SK-N-MC (cell line): ENCODE results near the gene DDX17.

ENCODE experiments used
- DNase-seq: peaks from one replicate; pipeline ENCODE4 v3.0.0-alpha.2; 2011; ENCODE audit warnings: low read depth, low spot score
- H3K27ac ChIP-seq: fragments of 200-600 bp; sonication (generic); 2 replicates; pipeline ENCODE4 v1.5.1; 2016; ENCODE audit warnings: mixed run types
- H3K36me3 ChIP-seq: fragments of 200-600 bp; sonication (generic); 2 replicates; pipeline ENCODE4 v1.6.1; 2017; ENCODE audit warnings: antibody characterized with exemption, low read length, mixed read lengths; ENCODE audit not compliant: insufficient read depth
- H3K4me3 ChIP-seq: fragments of 200-600 bp; sonication (generic); 2 replicates; pipeline ENCODE4 v1.5.1; 2016
- H3K9ac ChIP-seq: fragments of 200-600 bp; sonication (generic); 2 replicates; pipeline ENCODE4 v1.8.0; 2017; ENCODE audit warnings: mixed run types, mixed read lengths; ENCODE audit not compliant: insufficient read length
- H3K9me3 ChIP-seq: fragments of 200-600 bp; sonication (generic); 2 replicates; pipeline ENCODE4 v1.6.1; 2017; ENCODE audit warnings: low read depth, mild to moderate bottlenecking, antibody characterized with exemption, low read length, moderate library complexity, mixed read lengths
- EZH2 ChIP-seq: fragments of 200-600 bp; sonication (generic); IDR thresholded peaks from one replicate; pipeline ENCODE4 v1.6.1; 2017; ENCODE audit warnings: antibody characterized with exemption
- FOXP2 ChIP-seq: optimal IDR thresholded peaks from 2 replicates; pipeline ENCODE3; 2011; ENCODE audit warnings: mild to moderate bottlenecking, moderate library complexity; ENCODE audit not compliant: insufficient read depth; ENCODE audit errors: extremely low read length, control extremely low read depth
- POLR2AphosphoS5 ChIP-seq: IDR thresholded peaks from 2 replicates; pipeline ENCODE4 v1.6.1; 2012; ENCODE audit warnings: mild to moderate bottlenecking, low read depth, low read length, borderline replicate concordance

The DDX17 gene

DNA sequence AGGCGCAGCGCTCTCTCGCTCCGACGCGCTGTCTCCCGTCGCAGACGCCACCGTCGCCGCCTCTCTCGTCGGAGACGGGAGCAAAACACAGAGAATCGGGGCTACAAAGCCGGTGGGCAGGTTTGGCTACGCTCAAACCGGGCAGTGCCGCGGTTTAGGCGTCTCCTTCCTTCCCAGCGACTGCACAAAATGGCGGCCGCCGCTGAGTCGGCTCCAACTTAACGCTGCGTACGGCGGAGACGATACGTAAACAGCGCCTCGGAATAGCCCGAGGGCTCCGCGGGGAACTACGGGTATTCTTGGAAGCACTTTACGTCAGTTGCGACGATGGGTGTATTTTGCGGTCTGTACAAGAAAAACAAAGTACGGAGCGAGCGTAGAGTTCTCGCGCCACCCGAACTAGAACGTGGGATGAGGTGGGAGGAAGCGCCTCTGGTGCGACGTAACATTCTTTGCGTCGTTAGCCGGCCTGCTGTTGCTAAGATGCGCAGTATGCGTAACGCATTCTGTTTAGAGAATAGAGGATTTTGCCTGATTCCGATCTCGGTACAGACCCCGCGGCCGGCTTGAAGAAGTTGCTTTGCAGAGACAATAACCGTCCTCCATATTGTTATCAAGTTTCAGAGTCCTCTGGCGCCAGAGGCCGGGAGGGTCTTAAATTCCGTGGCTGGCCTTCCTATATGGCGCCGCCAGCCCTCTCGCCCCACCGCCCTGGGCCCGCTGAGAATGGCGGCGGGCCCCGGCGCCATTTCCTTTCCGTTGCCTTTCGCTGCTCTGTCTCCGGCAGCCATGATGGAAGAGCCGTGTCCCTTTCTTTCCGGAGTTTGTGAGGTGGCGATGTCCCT lies at the start of gene DDX17:
TSS of gene DDX17 (minus strand) at position 194 of the 845 bp plus-strand sequence.
- Histone ChIP-seq H3K4me3 (peak within 1 kb of the TSS; percentile 99), H3K9me3 (no peaks in the 10 kb centered on the region), H3K27ac (peak within 1 kb of the TSS; percentile 99), H3K9ac (peak within 1 kb of the TSS; percentile 100), H3K36me3 (peaks cover 42% of the 10 kb centered on the region)
- TF ChIP-seq POLR2AphosphoS5 (peak; percentile 89), EZH2 (no peak), FOXP2 (peak; percentile 66)
- peak; percentile 98 for DNase-seq

DNA sequence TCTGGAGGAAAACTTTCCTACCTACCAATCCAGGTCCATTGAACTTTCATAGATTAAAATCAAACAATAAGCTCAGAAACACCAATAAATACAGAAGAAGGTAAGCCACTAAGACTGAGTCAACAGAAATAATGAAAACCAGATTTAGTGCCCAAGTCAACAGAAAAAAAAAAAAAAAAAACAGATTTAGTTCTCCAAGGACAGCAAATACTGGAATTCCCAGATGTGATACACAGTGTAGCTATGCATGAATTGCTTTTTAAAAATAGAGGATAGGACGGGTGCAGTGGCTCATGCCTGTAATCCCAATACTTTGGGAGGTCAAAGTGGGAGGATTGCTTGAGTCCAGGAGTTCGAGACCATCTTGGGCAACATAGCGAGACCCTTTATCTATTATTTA lies 48.2 kb upstream of the DDX17 start:
- H3K36me3 ChIP-seq: no peaks in the 10 kb centered on the region
- no peak overlapping the region for H3K4me3 ChIP-seq
- no peak overlapping the region for H3K27ac ChIP-seq
- no peak for TF ChIP-seq EZH2
- no peak for TF ChIP-seq FOXP2
- no peak for TF ChIP-seq POLR2AphosphoS5
- H3K9me3 ChIP-seq: no peaks in the 10 kb centered on the region
- no peak overlapping the region for H3K9ac ChIP-seq
- DNase-seq: no peak

DNA sequence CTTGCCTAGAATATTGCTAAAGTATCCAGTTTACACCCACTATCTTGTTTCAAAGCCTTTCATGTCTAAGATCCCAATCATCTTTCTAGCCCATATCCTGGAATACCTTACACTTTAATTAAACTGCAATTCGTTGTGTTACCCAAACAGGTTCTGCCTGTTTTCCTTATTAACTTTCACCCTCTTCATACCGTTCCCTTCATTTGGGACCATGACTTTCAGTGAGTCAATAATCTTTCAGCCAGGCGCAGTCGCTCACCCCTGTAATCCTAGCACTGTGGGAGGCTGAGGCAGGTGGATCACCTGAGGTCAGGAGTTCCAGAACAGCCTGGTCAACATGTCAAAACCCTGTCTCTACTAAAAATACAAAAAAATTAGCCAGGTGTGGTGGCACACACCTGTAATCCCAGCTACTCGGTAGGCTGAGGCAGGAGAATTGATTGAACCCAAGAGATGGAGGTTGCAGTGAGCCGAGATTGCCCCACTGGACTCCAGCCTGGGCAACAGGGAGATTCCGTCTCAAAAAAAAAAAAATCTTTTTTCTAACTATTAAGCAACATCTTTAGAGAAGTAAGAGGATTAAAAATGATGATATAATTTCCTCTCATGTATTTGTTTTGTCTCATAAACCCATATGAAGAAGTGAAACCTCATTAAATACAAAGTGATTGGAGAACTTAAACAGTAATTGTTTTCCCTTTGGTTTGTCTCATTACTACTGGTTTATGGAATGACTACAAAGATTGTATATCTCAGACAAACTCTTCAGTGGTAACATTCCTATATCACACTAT lies 43.2 kb upstream of the DDX17 start:
- no peaks in the 10 kb centered on the region for H3K36me3 ChIP-seq
- H3K9me3 ChIP-seq: no peaks in the 10 kb centered on the region
- no peak overlapping the region for H3K27ac ChIP-seq
- DNase-seq: no peak
- TF ChIP-seq FOXP2: no peak
- TF ChIP-seq POLR2AphosphoS5: no peak
- TF ChIP-seq EZH2: no peak
- H3K4me3 ChIP-seq: no peak overlapping the region
- no peak overlapping the region for H3K9ac ChIP-seq

DNA sequence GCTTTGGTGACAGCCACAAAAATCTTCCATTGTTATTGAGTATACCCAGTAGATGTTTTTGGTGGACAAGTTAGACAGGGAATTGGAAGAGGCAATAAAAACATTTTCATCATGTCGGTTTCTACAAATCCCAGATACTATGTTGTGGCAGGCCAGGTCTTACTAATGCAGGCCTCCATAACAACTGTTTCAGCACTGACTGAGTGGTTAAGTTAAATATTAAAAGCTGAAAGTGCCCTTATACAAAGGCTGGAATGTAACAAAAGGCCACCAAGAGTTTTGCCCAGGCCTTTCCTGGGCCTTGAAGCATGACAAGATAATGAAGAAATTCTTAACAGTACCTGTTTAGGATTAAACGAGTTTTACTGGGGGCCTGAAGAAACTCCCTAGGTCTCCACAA lies 34.6 kb upstream of the DDX17 start:
- Histone ChIP-seq H3K4me3 (no peak overlapping the region), H3K27ac (no peak overlapping the region), H3K9ac (no peak overlapping the region), H3K36me3 (no peaks in the 10 kb centered on the region), H3K9me3 (no peaks in the 10 kb centered on the region)
- TF ChIP-seq EZH2: no peak
- no peak for TF ChIP-seq FOXP2
- no peak for TF ChIP-seq POLR2AphosphoS5
- DNase-seq: no peak

DNA sequence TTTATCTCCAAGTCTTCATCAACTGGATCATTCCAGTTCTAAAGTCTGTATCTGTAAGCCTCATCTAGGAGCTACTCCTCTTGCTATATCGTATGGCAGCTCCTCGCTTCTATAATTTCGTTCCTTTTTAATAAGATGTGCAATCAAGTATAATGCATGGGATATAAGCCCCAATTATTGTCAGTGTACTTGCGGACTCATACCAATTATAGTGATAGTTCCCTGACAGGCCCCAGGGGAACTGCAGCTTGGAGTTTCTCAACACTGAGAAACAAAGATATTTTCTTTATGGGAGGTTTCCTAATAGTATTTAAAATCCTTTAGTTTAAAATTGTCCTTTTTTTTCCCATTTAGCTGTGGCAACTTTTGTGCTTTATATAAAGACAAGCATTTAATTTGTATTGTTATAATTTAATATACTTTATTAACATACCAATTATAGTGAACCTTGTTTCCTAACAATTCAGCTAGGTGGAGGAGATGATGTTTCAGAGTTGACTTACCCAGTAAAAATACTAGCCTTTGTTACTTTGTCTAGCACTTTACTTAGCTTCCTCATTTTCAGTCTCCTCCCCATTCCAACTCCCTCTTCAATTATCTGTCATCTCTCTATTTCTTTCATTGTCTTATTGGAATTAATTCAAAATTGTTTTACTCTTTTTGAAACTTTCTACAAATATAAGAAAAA lies 25.3 kb upstream of the DDX17 start:
- no peak overlapping the region for H3K9ac ChIP-seq
- H3K36me3 ChIP-seq: no peaks in the 10 kb centered on the region
- no peaks in the 10 kb centered on the region for H3K9me3 ChIP-seq
- no peak for TF ChIP-seq FOXP2
- TF ChIP-seq EZH2: no peak
- no peak for TF ChIP-seq POLR2AphosphoS5
- H3K4me3 ChIP-seq: no peak overlapping the region
- no peak for DNase-seq
- H3K27ac ChIP-seq: no peak overlapping the region

DNA sequence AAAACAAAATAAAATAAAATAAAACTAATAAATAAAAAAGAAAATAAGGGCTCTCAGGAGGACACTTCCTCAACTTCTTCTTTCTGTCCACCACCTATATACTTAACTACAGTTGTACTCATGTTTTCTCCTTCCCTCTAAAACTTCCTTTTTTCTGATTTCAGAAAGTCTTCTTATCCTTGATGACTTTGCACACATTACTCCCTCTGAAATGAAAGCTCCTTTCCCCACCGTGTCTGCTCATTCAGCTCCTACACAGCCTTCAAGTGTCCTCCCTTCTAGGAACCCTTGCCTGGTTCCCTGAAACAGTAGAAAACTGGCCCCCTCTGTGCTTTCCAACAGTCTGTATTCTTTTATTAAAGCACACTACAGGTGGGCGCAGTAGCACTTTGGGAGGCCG lies 18.3 kb upstream of the DDX17 start:
- Histone ChIP-seq H3K9ac (no peak overlapping the region), H3K4me3 (no peak overlapping the region), H3K9me3 (no peaks in the 10 kb centered on the region), H3K27ac (no peak overlapping the region), H3K36me3 (no peaks in the 10 kb centered on the region)
- TF ChIP-seq EZH2 (no peak), POLR2AphosphoS5 (no peak), FOXP2 (no peak)
- no peak for DNase-seq

DNA sequence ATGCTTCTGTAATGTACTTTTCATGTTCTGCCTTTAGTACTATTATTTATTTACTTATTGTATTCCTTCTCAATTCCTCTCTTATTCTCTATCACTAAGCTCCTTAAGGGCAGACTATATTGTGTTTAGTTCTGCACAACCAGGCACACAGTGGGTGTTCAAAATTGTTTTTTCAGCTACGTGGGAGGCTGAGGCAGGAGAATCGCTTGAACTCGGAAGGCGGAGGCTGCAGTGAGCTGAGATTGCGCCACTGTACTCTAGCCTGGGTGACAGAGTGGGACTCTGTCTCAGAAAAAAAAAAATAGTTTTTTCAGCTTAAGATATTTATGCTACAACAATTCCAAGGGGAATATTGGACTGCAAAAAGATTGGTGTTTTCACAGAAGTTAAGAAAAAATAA lies 17.4 kb upstream of the DDX17 start:
- H3K27ac ChIP-seq: no peak overlapping the region
- no peak overlapping the region for H3K4me3 ChIP-seq
- H3K36me3 ChIP-seq: no peaks in the 10 kb centered on the region
- no peak overlapping the region for H3K9ac ChIP-seq
- no peak for TF ChIP-seq POLR2AphosphoS5
- no peak for DNase-seq
- H3K9me3 ChIP-seq: no peaks in the 10 kb centered on the region

DNA sequence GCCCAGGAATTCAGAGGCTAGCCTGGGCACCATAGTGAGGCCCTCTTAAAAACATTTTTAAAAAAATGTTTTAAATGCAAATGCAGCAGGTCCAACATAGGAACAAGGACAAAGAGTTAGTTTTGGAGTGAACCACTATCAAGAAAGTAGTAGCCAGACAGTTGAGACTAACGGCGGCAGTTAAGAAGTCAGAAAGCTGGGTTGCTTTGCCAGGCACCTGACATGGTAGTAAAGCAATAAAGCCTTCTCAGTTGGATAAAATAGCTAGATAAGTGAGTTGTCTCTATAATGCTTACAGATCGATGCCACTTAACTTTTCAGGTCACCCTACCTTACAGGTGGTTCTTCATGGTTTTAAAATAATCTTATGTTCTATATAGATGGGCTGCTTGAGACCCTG lies 16.9 kb upstream of the DDX17 start:
- TF ChIP-seq POLR2AphosphoS5: no peak
- TF ChIP-seq EZH2: no peak
- no peak for TF ChIP-seq FOXP2
- DNase-seq: no peak
- Histone ChIP-seq H3K27ac (no peak overlapping the region), H3K9ac (no peak overlapping the region), H3K4me3 (no peak overlapping the region), H3K36me3 (no peaks in the 10 kb centered on the region), H3K9me3 (no peaks in the 10 kb centered on the region)
